GM06990 (cell line): Measurements from ENCODE around the gene LRP1B.

Experiments used
- DNase-seq: peaks from one replicate; pipeline ENCODE4 v3.0.0-alpha.2; 2011; ENCODE audit not compliant: insufficient read length; ENCODE audit errors: extremely low read depth
- H3K27me3 ChIP-seq: replicated peaks from 2 replicates; pipeline ENCODE4 v1.6.0; 2011; ENCODE audit warnings: low read length; ENCODE audit not compliant: control insufficient read depth, insufficient read depth
- H3K36me3 ChIP-seq: 2 replicates; pipeline ENCODE4 v1.5.1; 2011; ENCODE audit warnings: low read length; ENCODE audit not compliant: control insufficient read depth, insufficient read depth
- H3K4me3 ChIP-seq: replicated peaks from 2 replicates; pipeline ENCODE4 v1.5.1; 2011; ENCODE audit warnings: low read depth, mild to moderate bottlenecking, control low read depth, low read length
- TF ChIP-seq, protein P1 (sequence below): IDR thresholded peaks from 2 replicates; pipeline ENCODE4 v1.5.1; 2011; ENCODE audit warnings: low read length, control low read depth, mild to moderate bottlenecking, inconsistent platforms; ENCODE audit not compliant: insufficient read depth, poor library complexity, severe bottlenecking

The LRP1B gene

GRCh38 chr2:141381946-141382345 lies 748.9 kb downstream of the LRP1B start:
- no peaks in the 10 kb centered on the region for H3K36me3 ChIP-seq
- TF ChIP-seq, protein P1, sequence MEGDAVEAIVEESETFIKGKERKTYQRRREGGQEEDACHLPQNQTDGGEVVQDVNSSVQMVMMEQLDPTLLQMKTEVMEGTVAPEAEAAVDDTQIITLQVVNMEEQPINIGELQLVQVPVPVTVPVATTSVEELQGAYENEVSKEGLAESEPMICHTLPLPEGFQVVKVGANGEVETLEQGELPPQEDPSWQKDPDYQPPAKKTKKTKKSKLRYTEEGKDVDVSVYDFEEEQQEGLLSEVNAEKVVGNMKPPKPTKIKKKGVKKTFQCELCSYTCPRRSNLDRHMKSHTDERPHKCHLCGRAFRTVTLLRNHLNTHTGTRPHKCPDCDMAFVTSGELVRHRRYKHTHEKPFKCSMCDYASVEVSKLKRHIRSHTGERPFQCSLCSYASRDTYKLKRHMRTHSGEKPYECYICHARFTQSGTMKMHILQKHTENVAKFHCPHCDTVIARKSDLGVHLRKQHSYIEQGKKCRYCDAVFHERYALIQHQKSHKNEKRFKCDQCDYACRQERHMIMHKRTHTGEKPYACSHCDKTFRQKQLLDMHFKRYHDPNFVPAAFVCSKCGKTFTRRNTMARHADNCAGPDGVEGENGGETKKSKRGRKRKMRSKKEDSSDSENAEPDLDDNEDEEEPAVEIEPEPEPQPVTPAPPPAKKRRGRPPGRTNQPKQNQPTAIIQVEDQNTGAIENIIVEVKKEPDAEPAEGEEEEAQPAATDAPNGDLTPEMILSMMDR: no peak
- H3K4me3 ChIP-seq: no peak overlapping the region
- no peak for DNase-seq
- no peaks in the 10 kb centered on the region for H3K27me3 ChIP-seq

GRCh38 chr2:141380008-141380979 lies 750.5 kb downstream of the LRP1B start:
- TF ChIP-seq, protein P1: no peak
- H3K36me3 ChIP-seq: no peaks in the 10 kb centered on the region
- no peak for DNase-seq
- H3K4me3 ChIP-seq: no peak overlapping the region
- no peaks in the 10 kb centered on the region for H3K27me3 ChIP-seq

DNA sequence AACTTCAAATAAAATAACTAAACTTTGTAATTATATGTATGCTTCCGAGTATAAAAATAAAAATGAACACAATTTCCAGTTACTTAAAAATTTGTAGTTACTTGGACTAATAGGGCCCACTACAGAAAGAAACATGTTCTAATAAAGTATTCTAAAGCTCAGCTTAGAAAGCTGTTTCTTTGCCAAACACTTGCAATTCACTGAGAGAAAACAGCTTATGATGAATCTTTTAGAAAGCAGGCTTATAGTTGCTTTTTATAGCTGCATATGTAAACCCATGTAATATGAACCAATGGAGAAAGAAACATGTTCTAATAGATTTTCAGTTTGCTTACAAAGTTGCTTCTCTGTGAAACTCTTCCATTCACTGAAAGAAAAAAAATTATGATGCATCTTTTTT lies 766.0 kb downstream of the LRP1B start:
- H3K36me3 ChIP-seq: no peaks in the 10 kb centered on the region
- DNase-seq: no peak
- TF ChIP-seq, protein P1: no peak
- H3K27me3 ChIP-seq: no peaks in the 10 kb centered on the region
- no peak overlapping the region for H3K4me3 ChIP-seq

DNA sequence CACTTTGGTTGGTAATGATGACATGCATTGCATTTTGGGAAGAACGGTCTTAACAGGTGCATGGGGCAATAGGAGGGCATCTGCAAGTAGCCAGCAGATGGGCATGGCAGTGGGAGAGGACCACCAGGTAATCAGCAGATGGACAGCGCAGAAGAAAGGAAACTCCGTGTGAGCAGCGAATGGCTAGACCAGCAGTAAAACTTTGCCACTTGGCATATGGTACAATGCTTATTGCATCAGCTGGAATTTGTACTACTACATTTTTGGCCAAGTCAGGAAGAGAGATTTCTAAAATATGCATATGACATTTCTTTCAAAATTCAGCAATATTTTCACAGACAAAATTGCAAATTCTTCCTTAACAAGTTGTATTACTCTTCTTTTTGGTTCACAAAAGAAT lies 768.5 kb downstream of the LRP1B start:
- H3K4me3 ChIP-seq: no peak overlapping the region
- DNase-seq: no peak
- H3K27me3 ChIP-seq: no peaks in the 10 kb centered on the region
- H3K36me3 ChIP-seq: no peaks in the 10 kb centered on the region
- TF ChIP-seq, protein P1: no peak

DNA sequence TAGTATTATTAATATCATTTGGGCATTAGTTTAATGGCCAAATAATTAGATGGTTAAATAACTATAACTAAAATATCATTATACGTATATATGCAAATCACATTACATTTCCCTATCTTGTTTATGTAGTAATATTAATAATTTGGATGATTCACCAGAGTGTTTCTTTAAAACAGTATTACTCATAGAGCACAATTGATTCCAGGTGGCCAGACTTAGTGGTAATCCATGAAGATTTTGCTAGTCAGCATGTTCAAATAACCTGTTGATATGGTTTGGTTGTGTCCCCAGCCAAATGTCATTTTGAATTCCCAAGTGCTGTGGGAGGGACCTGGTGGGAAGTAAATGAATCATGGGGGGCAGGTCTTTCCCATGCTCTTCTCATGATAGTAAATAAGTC lies 782.3 kb downstream of the LRP1B start:
- H3K4me3 ChIP-seq: no peak overlapping the region

More for the DNA sequence above, 782.3 kb downstream of the LRP1B start:
- Histone ChIP-seq H3K36me3 (no peaks in the 10 kb centered on the region), H3K27me3 (no peaks in the 10 kb centered on the region)
- DNase-seq: no peak
- TF ChIP-seq, protein P1: no peak
